HG02798 (cell line): Measurements from ENCODE around the gene CACHD1.
"Not testable (repeated sequence)": the region's sequence is repeated elsewhere in the genome, so short reads cannot be mapped to it uniquely, and the experiment has no call there.

ENCODE experiments used
- ATAC-seq: cut with Tn5 transposase; IDR thresholded peaks from one replicate; pipeline ENCODE4 v1.9.1; 2021; ENCODE audit warnings: mild to moderate bottlenecking; ENCODE audit not compliant: unreplicated experiment, poor library complexity

The CACHD1 gene

DNA sequence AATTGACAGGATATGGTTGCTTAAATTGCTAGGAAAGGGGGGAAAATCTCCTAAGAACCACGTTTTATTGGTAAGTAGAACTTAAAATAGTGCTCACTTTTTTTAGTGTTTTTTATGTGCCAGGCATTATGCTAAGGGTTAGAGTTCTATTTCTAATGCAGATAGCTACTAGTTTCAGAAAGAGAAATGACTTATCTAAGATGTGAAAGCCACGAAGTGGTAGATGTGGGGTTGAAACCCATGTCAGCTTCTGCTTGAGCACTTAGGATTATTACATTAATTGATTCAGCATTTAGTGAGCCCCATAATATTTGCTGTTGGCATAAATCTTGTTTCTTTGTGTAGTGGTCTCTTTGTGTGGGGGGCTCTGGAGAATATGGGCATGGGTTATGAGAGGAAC lies 24.7 kb downstream of the CACHD1 start:
- no peak for ATAC-seq

DNA sequence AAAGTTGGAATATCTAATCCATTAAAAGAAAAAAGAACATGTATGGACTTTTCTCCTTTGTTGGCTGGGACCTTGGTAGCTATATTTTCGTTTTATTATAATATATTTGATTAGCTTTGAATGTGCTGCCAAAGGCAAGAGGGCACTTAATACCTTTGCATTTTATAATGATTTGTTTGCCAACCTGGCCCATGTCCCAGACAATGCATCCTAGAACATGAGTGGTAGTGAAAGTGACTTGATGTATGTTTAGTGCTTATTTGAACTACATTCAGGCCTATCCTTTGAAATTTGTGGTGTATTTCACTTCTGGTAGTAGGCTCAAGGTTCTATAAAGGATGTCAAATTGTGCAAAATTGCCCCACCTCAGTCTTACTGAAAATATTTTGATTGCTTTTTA lies 25.9 kb downstream of the CACHD1 start:
- ATAC-seq, result no peak

- no peak for ATAC-seq
Observed at GRCh38 chr1:64496606-64497005, 26.7 kb downstream of the CACHD1 start.

- ATAC-seq, result no peak
Observed at GRCh38 chr1:64497088-64497883, 27.4 kb downstream of the CACHD1 start.

GRCh38 chr1:64498325-64498724 lies 28.4 kb downstream of the CACHD1 start:
- no peak for ATAC-seq

GRCh38 chr1:64499011-64499410 lies 29.1 kb downstream of the CACHD1 start:
- no peak for ATAC-seq

- no peak for ATAC-seq
Observed at GRCh38 chr1:64499966-64500365, 30.0 kb downstream of the CACHD1 start.

DNA sequence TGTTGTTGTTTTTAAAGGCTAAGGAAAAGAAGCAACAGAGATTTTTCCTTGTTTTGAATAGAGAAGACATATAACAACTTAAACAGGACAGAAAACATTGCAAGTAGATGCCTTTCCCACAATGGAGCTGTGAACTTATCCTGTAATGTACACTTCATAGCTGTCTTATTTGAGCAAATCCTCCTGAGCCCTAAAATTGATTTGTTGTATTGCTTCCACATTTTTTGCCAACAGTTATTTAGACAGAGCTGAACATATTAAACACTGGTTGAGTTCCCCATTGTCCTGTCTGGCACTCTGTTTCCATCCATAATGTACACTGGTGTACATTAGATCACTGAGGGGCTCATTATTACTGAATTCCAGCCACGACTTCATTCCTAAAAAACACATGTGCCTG lies 32.2 kb downstream of the CACHD1 start:
- ATAC-seq, result no peak

DNA sequence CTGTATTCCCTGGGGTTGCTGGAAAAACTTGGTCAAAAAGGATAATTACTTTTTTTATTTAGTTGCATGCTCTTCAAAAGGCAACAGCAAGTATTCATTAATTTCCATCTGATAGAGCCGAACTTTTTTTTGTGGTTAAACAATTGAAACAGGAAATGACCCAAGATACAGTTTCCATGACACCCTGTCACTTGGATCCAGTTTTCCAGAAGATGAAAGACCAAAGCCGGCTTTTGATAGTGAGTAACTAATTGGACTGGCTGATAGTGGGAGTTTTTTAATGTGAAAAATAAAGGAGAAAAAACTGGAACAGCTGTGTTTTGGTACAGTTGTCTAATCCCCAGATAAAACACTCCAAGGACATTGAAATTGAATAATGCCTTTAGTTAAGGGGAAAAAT lies 33.0 kb downstream of the CACHD1 start:
- ATAC-seq, result no peak

GRCh38 chr1:64505232-64505943 lies 35.5 kb downstream of the CACHD1 start:
- ATAC-seq, result no peak

DNA sequence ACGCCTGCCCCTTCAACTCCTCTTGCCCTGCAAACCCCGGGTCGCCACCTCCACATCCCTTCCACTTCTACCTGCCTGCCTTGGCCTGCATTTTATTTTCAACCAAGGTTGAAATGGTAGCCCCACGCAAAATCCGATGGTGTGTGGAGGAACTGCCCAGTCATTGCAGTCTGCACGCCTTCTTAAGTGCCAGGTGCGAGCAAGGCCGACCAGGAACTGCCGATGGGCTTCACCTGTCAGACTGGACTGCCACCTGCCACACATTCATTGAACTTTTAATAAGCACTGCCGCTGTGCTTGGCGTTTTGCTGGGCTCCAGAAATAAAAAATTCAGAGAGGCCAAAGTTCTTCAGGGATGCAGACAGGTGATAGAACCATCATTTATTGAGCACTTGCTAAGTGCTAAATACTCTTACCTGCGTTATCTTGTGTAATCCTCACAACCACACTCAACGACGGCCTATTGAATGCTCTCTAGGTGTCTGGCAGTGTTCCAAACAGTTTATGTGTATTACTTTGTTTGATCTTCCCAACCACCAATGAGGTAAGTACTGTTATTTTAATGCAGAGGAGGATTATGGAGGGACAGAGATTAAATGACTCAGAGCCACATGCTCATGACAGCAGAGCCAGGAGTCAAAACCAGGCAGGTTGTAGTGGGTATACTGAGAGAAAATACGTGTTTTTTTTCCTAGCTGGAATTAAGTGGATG lies 36.2 kb downstream of the CACHD1 start:
- ATAC-seq, result no peak

GRCh38 chr1:64508629-64509028 lies 38.7 kb downstream of the CACHD1 start:
- ATAC-seq, result no peak

- ATAC-seq, result no peak
Observed at GRCh38 chr1:64511044-64511443, 41.1 kb downstream of the CACHD1 start.

DNA sequence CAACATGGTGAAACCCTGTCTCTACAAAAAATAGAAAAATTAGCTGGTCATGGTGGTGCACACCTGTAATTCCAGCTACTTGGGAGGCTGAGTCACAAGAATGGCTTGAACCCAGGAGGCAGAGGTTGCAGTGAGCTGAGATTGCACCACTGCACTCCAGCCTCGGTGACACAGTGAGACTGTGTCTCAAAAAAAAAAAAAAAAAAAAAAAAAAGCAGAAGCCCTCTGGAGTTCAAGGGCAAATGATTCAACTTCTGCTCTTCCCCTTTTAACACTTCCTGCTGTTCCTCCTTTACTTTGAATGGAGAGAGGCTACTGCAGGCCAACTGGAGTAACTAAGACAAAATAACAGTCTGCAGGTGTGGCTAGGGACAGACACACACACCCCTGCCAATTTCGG lies 42.3 kb downstream of the CACHD1 start:
- ATAC-seq, result not testable (repeated sequence)

GRCh38 chr1:64513545-64513944 lies 43.6 kb downstream of the CACHD1 start:
- no peak for ATAC-seq

GRCh38 chr1:64514197-64514765 lies 44.4 kb downstream of the CACHD1 start:
- ATAC-seq, result no peak

DNA sequence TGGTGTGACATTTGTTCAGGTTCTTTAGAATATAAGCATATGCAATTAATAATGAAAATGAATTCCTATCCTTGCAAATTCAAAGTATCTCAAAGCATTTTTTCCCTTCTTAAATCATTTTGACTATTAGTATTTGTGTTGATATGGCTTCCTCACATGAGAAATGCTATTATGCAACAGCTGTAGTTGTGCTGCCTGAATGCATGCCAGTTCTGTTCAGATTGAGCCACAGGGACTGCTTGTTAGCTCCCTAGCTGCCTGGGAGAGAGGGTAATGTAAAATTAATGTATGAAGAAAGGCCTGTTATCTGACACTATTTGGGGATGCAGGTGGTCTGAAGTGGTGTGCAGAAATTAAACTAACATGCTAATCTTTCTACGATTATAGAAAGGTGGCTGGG lies 45.5 kb downstream of the CACHD1 start:
- no peak for ATAC-seq

GRCh38 chr1:64516301-64516700 lies 46.4 kb downstream of the CACHD1 start:
- ATAC-seq, result no peak

- no peak for ATAC-seq
Observed at GRCh38 chr1:64516803-64517568, 47.1 kb downstream of the CACHD1 start.

DNA sequence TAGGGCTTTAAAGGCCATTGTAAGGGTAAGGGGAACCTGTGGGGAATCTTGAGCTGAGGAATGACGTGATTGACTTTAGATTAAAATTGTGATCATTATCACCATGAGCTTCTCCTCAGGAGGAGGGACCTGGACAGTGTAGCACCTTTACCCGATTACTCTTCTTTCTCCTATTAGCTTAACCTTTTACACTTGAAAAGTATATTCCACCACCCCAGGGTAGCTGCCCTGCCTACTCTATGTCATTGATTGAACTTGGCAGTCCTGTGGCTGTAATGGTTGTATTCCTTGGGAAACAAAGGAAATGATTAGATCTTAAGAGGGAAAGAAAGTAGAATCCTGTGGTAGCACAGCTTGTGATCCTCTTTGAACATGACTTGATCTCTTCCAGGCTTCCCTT lies 47.7 kb downstream of the CACHD1 start:
- ATAC-seq, result no peak
